ENCODE results near the gene CENPVL2.
"Not testable (repeated sequence)": the region's sequence is repeated elsewhere in the genome, so short reads cannot be mapped to it uniquely, and the experiment has no call there.

CENPVL2 gene

GRCh38 chrX:51682720-51683062 lies at the start of gene CENPVL2:
TSS of gene CENPVL2 (minus strand) at chrX:51682831. CDS start at chrX:51682831, 0 bp downstream.
- not testable (repeated sequence) for DNase-seq (ENCODE audit: low spot score)

GRCh38 chrX:51728202-51728601 lies 45.6 kb upstream of the CENPVL2 start:
- DNase-seq (ENCODE audit: low spot score), result no peak

GRCh38 chrX:51712943-51713647 lies 30.5 kb upstream of the CENPVL2 start:
- DNase-seq (ENCODE audit: low spot score), result not testable (repeated sequence)

- not testable (repeated sequence) for DNase-seq (ENCODE audit: low spot score)
These were observed 27.9 kb upstream of the CENPVL2 start, which contains the start of gene CENPVL1 for GRCh38 chrX:51710277-51711164. TSS of gene CENPVL1 (plus strand) at chrX:51710512. CDS start at chrX:51710512, 0 bp downstream.

GRCh38 chrX:51697397-51697796 lies 14.8 kb upstream of the CENPVL2 start:
- DNase-seq (ENCODE audit: low spot score), result no peak

GRCh38 chrX:51694254-51694653 lies 11.6 kb upstream of the CENPVL2 start:
- DNase-seq (ENCODE audit: low spot score), result no peak

GRCh38 chrX:51681808-51682719 lies 567 bp downstream of the CENPVL2 start:
- not testable (repeated sequence) for DNase-seq (ENCODE audit: low spot score)

- DNase-seq (ENCODE audit: low spot score), result not testable (repeated sequence)
These were observed 2.8 kb downstream of the CENPVL2 start for GRCh38 chrX:51679689-51680433.

- no peak for DNase-seq (ENCODE audit: low spot score)
These were observed 16.6 kb downstream of the CENPVL2 start for GRCh38 chrX:51665981-51666380.

GRCh38 chrX:51643377-51643776 lies 39.3 kb downstream of the CENPVL2 start:
- no peak for DNase-seq (ENCODE audit: low spot score)

GRCh38 chrX:51641421-51642021 lies 41.1 kb downstream of the CENPVL2 start:
- DNase-seq (ENCODE audit: low spot score), result peak; percentile 15

- not testable (repeated sequence) for DNase-seq (ENCODE audit: low spot score)
These were observed 46.1 kb downstream of the CENPVL2 start for GRCh38 chrX:51636511-51636910.
